Activated naive CD4-positive, alpha-beta T cell treated with anti-CD3 and anti-CD28 coated beads, Interleukin-2, amount 50 U/mL, for 16 hours (primary cell): ENCODE data around the gene USP2.

Source experiments
- DNase-seq: peaks from one replicate; pipeline ENCODE4 v3.0.0-alpha.2; 2020

USP2 gene

GRCh38 chr11:119381181-119381988, at the start of gene USP2:
Gene USP2 (minus strand): TSS chr11:119381690. CDS start chr11:119373480, 8,210 bp downstream.
- DNase-seq: peak; percentile 97

GRCh38 chr11:119427279-119427678, 45.8 kb upstream of the USP2 start:
- DNase-seq: no peak

GRCh38 chr11:119426142-119426541, 44.7 kb upstream of the USP2 start:
- no peak for DNase-seq

GRCh38 chr11:119424775-119425174, 43.3 kb upstream of the USP2 start:
- no peak for DNase-seq

- DNase-seq: no peak
Observed at GRCh38 chr11:119424276-119424675, 42.8 kb upstream of the USP2 start.

- DNase-seq: no peak
Observed at GRCh38 chr11:119423509-119424254, 42.2 kb upstream of the USP2 start.

- no peak for DNase-seq
Observed at GRCh38 chr11:119422809-119423508, 41.5 kb upstream of the USP2 start, which contains the start of gene THY1. Gene THY1 (minus strand): TSS chr11:119423172. CDS start chr11:119420905, 2,267 bp downstream.

- DNase-seq: no peak
Observed at GRCh38 chr11:119421941-119422808, 40.7 kb upstream of the USP2 start.

- DNase-seq: no peak
Observed at GRCh38 chr11:119421351-119421750, 39.9 kb upstream of the USP2 start.

GRCh38 chr11:119420631-119421030, 39.1 kb upstream of the USP2 start:
- no peak for DNase-seq

GRCh38 chr11:119419834-119420492, 38.5 kb upstream of the USP2 start:
- no peak for DNase-seq

- DNase-seq: no peak
Observed at GRCh38 chr11:119419246-119419645, 37.8 kb upstream of the USP2 start.

GRCh38 chr11:119418759-119419158, 37.3 kb upstream of the USP2 start:
- no peak for DNase-seq

GRCh38 chr11:119417726-119418540, 36.4 kb upstream of the USP2 start:
- no peak for DNase-seq

GRCh38 chr11:119416606-119417580, 35.4 kb upstream of the USP2 start:
- no peak for DNase-seq

- no peak for DNase-seq
Observed at GRCh38 chr11:119415966-119416365, 34.5 kb upstream of the USP2 start.

- no peak for DNase-seq
Observed at GRCh38 chr11:119415517-119415916, 34.0 kb upstream of the USP2 start.

GRCh38 chr11:119414734-119415133, 33.2 kb upstream of the USP2 start:
- DNase-seq: no peak

- DNase-seq: no peak
Observed at GRCh38 chr11:119414321-119414720, 32.8 kb upstream of the USP2 start.

- DNase-seq: no peak
Observed at GRCh38 chr11:119412072-119412471, 30.6 kb upstream of the USP2 start.
